NOMO-1 (cell line): ENCODE data around the gene TMEM109.
"Not testable (repeated sequence)": the region's sequence is repeated elsewhere in the genome, so short reads cannot be mapped to it uniquely, and the experiment has no call there.

Experiments used
- DNase-seq, 2 experiments: peaks; one replicate each; lab custom pipeline; 2025; ENCODE audit not compliant: unreplicated experiment in 2 of 2; lab: John Stamatoyannopoulos, UW

The TMEM109 gene

DNA sequence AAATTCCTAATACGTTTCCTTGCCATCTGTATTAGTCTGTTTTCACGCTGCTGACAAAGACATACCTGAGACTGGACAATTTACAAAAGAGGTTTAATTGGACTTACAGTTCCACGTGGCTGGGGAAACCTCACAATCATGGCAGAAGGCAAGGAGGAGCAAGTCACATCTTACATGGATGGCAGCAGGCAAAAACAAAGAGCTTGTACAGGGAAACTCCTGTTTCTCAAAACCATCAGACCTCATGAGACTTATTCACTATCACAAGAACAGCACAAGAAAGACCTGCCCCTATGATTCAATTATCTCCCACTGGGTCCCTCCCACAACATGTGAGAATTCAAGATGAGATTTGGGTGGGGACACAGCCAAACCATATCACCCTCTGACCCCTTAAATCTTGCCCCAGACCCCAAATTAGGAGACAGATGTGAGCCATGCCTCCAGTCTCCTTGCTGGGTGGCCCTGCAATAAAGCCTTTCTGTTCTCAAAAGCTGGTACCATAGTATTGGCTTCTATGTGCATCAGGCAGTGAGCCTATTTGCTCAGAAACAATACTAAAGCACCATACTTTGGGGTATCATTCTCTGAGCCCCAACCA lies 4.2 kb upstream of the TMEM109 start:
- DNase-seq, result not testable (repeated sequence)

DNA sequence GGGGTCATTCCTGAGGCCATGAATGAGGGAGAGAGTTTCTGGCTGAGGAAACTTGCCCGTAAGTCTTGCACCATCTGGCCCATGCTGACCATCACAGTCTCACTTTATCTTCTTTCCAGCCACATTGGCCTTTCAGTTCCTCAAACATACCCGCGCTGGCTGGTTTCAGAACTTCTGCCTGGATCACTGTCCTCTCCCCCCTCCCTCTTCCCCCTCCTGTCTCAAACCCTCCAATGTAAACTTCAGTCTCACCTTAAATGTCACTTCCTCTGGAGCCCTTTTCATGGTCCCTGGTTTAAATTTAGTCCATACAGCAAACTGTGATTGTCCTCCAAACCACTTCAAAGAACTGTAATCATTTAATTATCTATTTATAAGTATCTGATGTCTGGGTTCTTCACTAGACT lies 3.7 kb upstream of the TMEM109 start:
- DNase-seq, result peak; percentile 79 to 83

DNA sequence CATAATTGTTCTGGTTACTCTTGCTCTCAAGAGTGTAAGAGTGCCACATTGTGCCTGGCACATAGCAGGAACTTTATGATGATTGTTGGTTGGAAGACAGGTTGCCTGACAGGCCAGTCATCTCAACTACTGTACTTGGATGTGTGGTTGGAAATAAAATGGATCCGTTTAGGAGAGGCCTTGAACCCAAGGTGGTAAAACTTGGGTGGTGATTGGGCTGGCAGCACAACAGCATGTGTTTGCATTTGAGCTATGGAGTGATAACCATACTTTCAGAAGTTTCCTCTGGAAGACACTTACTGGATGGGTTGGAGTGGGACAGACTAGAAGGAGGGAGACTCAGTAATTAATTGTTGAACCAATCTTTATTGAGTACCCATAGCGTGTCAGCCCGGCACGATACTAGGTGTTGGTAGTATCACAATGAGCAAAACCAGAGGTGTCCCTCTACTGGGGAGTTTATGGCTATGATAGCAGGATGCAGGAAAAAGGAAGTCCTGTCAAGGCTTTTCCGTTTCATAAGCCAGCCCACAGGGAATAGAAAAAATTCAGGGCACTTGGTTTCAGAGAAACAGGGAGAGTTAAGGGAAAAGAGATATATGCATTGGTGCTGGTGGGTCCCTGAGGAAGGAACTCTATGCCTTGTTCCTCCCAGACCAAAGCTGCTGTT lies 3.1 kb upstream of the TMEM109 start:
- peak in 1 of 2 experiments; percentile 8 for DNase-seq

DNA sequence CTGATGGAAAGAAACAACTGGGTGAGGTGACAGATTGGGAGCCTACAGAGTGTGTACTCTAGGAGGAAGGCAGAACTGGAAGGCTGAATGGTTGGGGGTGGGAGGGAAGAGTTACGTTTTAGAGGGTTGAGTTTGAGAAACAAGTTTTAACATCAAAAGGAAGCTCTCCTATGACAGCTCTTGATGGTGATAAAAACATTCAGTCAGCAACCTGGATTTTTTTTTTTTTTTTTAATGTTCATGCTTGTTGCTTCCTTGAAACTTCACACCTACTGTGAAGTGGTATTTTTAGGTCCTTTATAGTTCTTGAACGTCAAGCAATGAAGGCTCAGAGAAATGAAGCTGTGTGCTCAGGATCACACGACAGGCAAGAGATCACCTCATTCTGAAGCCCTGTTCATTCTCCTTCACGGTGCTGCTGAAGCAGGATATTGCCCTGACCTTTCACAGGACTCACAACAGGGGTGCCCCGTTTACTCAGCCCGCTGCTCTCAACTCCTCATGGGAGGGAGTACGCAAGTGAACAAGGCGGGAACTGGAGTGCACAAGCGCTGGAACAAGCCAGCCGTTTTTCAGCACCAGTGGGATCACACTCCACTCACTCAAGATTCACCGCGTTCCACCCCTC lies 1.6 kb upstream of the TMEM109 start:
- DNase-seq, result no peak

DNA sequence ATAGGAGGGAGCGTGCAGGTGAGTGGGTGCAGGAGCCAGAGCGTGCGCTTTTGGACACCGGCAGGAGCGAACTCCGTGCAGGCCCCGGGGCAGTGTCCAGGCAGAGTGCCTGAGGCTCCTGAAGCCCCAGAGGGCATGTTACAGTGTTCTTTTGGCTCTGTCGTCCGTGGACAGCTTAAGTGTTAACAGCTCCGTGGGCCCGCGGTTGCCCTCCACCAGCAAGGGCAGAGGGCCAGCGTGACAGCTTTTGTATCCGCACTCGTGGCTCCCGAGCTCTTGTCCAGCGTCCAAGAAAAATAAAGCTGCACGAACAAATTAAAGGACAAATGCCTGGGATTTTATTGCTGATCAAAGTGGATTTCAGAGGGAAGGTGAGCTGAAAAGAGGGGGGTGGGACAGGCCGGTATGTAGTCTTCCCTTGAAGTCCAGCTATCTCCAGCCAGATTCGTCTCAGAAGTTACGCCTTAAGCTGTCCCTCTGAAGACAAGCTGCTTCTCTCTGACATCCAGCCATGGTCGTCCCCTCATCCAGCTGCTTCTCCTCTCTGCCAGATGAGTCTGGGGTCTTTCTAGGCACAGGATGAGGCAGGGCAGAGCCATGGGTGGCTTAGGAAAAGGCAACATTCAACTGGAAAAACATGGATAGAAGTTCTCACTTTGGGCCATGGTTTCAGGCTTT lies 968 bp upstream of the TMEM109 start:
- DNase-seq, result no peak

GRCh38 chr11:60914633-60915247 lies 782 bp downstream of the TMEM109 start:
- DNase-seq, result peak; percentile 23 to 38

GRCh38 chr11:60915248-60915914 lies 1.4 kb downstream of the TMEM109 start:
- peak; percentile 74 to 84 for DNase-seq

GRCh38 chr11:60916669-60917206 lies 2.8 kb downstream of the TMEM109 start:
- DNase-seq, result no peak

GRCh38 chr11:60917267-60917666 lies 3.3 kb downstream of the TMEM109 start:
- no peak for DNase-seq

- no peak for DNase-seq
Measured at GRCh38 chr11:60918251-60918938, 4.4 kb downstream of the TMEM109 start.

DNA sequence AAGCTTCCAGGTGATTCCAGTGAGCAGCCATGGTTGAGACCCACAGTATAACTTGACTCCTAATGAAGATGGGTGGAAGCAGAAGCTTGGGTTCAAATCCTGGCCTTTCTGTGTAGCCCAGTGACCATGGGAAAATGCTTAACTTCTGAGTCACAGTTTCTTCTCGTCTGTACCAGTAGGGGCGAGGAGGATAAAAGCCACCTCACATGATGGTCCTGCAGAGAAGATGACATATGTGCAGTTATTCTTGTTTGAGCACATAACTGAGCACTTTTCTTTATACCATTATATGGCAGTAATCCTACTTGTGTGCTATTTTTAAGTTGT lies 4.9 kb downstream of the TMEM109 start:
- no peak for DNase-seq

DNA sequence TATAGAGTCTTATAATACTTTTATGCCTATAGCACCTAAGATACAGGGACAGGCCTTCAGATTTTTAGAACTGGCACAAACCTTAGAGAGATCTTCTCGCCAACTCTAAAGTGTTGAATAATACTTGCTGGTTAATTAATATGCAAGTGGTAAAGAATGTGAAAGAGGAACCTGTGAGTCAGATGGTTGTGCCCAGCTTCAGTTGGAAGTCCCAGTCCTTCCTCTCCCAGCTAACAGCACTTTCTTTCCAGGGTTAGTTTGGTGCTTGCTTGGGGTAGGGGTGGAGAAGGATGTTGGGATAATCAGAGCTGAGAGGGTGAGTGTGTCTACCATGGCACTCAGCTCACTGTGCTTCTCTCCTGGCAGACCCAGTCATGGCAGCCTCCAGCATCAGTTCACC lies 5.4 kb downstream of the TMEM109 start:
- peak; percentile 34 to 78 for DNase-seq

DNA sequence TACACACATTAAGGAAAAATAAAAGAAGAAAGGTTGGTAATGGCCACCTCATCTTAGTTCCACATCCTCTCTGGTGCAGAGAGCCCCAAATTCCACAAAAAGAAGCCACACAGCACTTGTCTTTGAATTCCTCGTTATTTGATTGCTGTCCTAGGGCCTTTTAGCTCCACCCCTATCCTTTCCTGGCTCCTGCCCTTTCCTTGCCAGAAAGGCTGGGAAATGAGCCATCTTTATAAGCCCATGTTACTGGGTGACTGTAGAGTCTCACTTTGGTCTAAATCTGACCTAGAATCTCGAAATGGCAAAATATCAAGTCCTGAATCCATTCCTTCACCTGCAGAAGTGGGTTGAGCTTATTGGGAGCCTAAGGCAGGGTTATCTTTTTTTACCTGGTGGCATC lies 6.0 kb downstream of the TMEM109 start:
- no peak for DNase-seq

DNA sequence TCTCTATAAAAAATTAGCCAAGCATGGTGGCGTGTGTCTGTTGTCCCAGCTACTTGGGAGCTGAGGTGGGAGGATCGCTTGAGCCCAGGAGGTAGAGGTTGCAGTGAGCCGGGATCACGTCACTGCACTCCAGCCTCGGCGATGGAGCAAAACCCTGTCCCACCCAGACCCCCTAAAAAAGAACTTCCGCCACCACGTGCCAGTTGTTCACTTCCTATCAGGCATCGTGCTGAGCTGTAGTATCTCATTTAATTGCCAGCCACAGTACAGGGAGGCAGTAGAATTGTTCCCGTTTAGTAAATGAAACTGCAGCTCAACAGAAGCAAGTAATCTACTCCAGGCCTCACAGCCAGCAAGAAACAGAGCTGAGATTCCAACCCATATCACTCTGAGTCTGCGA lies 7.3 kb downstream of the TMEM109 start:
- no peak for DNase-seq

DNA sequence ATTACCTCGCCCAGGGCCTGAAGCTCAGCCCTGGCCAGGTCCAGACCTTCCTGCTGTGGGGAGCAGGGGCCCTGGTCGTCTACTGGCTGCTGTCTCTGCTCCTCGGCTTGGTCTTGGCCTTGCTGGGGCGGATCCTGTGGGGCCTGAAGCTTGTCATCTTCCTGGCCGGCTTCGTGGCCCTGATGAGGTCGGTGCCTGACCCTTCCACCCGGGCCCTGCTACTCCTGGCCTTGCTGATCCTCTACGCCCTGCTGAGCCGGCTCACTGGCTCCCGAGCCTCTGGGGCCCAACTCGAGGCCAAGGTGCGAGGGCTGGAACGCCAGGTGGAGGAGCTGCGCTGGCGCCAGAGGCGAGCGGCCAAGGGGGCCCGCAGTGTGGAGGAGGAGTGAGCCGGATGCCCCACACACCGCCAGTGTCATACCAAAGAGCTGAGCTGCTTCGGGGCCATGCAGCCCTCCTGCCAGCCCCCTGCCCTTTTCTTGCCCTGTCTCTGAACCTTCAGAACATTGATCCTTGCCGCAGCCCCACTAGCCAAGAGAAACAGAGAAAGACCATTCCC lies 7.9 kb downstream of the TMEM109 start:
- no peak for DNase-seq

DNA sequence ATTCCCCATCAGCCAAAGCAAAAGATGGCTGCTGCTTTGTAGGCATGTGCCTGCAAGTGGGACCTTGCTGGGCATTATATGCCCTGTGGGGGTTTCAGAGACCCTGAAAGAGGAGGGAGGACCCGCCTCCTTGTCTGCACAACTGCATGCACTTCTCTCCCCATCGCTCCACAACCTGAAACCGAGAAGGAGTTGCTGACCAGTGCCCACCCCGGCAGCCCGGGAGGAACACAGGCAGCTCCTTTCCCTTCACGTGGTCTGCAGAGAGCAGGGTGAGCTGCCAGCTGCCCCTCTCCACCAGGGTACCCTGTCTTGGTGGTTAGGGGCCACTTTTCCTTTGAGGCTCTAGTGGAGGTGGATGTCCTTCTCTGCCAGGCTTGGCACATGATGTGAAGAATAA lies 8.9 kb downstream of the TMEM109 start:
- no peak for DNase-seq

DNA sequence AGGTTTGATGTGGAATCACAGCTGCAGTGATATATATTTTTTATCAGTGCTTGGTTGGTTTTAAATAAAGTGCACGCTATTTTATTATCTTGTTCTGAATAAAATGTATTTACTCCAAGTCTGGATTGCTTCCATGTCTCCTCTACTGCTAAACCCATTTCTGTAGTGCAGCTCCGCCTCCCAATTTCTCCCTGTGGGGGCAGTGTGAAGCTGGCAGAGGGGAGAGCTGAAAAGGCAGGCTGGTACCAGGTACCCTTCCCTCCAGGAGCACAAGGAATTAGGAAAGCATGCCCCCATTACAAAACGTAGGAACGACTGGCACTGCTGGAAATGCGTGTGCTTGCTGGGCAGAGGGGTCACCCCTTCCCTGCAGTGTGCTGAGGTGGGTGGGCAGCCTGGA lies 9.4 kb downstream of the TMEM109 start:
- DNase-seq, result no peak

DNA sequence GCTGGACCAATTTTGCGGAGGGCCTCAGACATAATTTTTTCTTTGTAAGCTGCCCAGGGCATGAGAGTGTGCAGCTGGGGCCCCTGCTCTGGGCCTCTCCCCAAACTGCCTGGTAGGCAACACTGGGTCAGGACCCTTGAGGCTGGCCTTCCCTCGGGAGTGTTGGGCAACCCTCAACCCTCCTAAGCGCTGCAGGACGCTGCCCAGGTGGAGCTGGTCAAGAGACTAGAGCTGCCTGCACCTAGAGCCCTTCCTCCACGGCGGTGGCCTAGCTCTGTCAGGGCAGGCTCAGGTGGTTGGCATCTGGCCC lies 9.8 kb downstream of the TMEM109 start:
- DNase-seq, result no peak

DNA sequence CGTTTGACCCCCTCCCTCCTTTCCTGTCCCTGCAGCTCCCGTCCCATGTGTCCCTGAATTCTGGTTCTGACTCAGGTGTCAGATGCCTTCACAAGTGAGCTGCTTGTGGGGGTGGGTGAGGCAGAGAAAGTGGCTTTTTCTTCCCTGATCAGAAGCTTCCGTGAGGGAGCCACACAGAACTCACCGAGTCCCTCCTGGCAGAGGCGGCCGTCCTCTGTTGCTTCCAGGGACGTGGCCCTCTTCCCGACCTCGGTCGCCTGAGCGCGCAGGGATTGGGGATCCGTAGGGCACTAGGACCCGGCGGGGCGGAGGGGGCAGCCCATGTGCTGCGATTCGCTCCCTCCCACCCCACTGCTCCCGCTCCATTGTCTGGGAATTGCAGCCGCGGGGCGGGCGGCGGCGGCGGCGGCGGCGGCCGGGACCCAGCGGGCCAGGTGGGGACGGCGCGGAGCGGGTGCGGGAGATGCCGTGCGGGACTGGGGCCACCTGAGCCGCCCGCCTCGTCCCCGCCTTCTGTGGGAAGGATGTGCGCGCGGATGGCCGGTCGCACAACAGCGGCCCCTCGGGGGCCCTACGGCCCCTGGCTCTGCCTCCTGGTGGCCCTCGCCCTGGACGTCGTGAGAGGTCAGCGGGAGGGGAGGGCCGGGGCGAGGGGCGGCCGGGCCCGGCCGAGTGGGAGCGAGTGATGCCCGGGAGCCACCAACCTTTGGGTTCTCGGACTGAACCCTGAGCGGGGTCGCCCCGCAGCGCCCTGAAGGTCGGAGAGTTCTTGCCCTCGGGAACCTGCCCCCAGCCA lies 10.3 kb downstream of the TMEM109 start, which contains the start of gene TMEM132A:
TSS of gene TMEM132A (plus strand) at position 351 of the 796 bp plus-strand sequence. CDS start at position 525, 174 bp downstream.
- DNase-seq, result no peak
